ENCODE measurements around the gene DCTN5. TPM values are rescaled to one million over a fixed set of nuclear protein-coding genes. Genes with fewer than 3 reads are reported as not detected.
"Not testable (repeated sequence)": the region's sequence is repeated elsewhere in the genome, so short reads cannot be mapped to it uniquely, and the experiment has no call there.

DCTN5 gene
- total RNA-seq, 2 donors from 2014 or later = 78.7 to 81.3 TPM

GRCh38 chr16:23711785-23712184 is 70.5 kb downstream of the DCTN5 start:
- DNase-seq = peak; percentile 75 to 82
- peak; percentile 85 for ATAC-seq
- intact Hi-C loops (cut with DNase I, micrococcal nuclease) = no loop called here

- intact Hi-C loops (cut with DNase I, micrococcal nuclease) = no loop called here
- DNase-seq (peak; percentile 84 to 85), ATAC-seq (peak; percentile 84)
These were observed 71.7 kb downstream of the DCTN5 start, which contains the start of gene ERN2 for GRCh38 chr16:23712976-23713375. Gene ERN2, minus strand, starts transcription at chr16:23713222. Its CDS starts 35 bp downstream, at chr16:23713187.

GRCh38 chr16:23716484-23716883 is 75.2 kb downstream of the DCTN5 start:
- intact Hi-C loops (cut with DNase I, micrococcal nuclease) = no loop called here
- DNase-seq = no peak
- no peak for ATAC-seq

- DNase-seq; intact Hi-C loops (cut with DNase I, micrococcal nuclease); ATAC-seq: not testable (repeated sequence)
These were observed 81.5 kb downstream of the DCTN5 start for GRCh38 chr16:23722613-23723240.

- ATAC-seq (no peak), DNase-seq (no peak)
- intact Hi-C loops (cut with DNase I, micrococcal nuclease) = no loop called here
These were observed 83.0 kb downstream of the DCTN5 start for GRCh38 chr16:23724096-23724784.

GRCh38 chr16:23724785-23725131 is 83.5 kb downstream of the DCTN5 start:
- DNase-seq (no peak), ATAC-seq (no peak)
- intact Hi-C loops (cut with DNase I, micrococcal nuclease) = no loop called here

- DNase-seq (no peak), ATAC-seq (no peak)
- intact Hi-C loops (cut with DNase I, micrococcal nuclease) = no loop called here
These were observed 85.4 kb downstream of the DCTN5 start for GRCh38 chr16:23726710-23727109.

Other genes with a start within 250 kb of the DCTN5 start
- gene COG7, start 188.3 kb upstream of the DCTN5 start, total RNA-seq = 10 to 100 TPM; 29.3 to 42.5 TPM
- 10 to 100 TPM; 42.6 to 45.3 TPM for gene GGA2, start 131.0 kb upstream of the DCTN5 start, total RNA-seq
- gene EARS2, start 84.1 kb upstream of the DCTN5 start, total RNA-seq = 10 to 100 TPM; 15.4 to 17.2 TPM
- 10 to 100 TPM; 26.5 to 27.7 TPM for gene UBFD1, start 83.7 kb upstream of the DCTN5 start, total RNA-seq
- 100 to 1,000 TPM; 100 to 136 TPM for gene NDUFAB1, start 45.1 kb upstream of the DCTN5 start, total RNA-seq
- gene PALB2, start 156 bp upstream of the DCTN5 start, total RNA-seq = 1 to 10 TPM; 6.8 to 8.9 TPM
- 10 to 100 TPM in 1 of 2 donors, 1 to 10 TPM in 1; 6.6 to 15.6 TPM for gene PLK1, start 37.4 kb downstream of the DCTN5 start, total RNA-seq
- 100 to 1,000 TPM; 140 to 199 TPM for gene ERN2, start 71.8 kb downstream of the DCTN5 start, total RNA-seq
- gene CHP2, start 113.6 kb downstream of the DCTN5 start, total RNA-seq = 100 to 1,000 TPM; 171 to 227 TPM
- 1 to 10 TPM; 3.8 to 7.3 TPM for gene PRKCB, start 194.5 kb downstream of the DCTN5 start, total RNA-seq